Type B pancreatic cell (in vitro differentiated cells): ENCODE results near the gene GNGT1. TPM values are rescaled to one million over a fixed set of nuclear protein-coding genes. Genes with fewer than 3 reads are reported as not detected.
A peak's percentile ranks its signal among the peaks of the same experiment; 100 is the strongest.

Experiments used
- DNase-seq: peaks from one replicate; pipeline ENCODE4 v3.0.0; 2021; ENCODE audit warnings: mixed read lengths; ENCODE audit not compliant: unreplicated experiment; ENCODE audit errors: extremely low spot score
- H3K27ac Mint-ChIP-seq: 2 replicates; pipeline ENCODE4 v1.8.0; 2021; ENCODE audit warnings: mild to moderate bottlenecking, mixed read lengths
- H3K27me3 Mint-ChIP-seq: 2 replicates; pipeline ENCODE4 v1.8.0; 2021; ENCODE audit warnings: mixed read lengths
- H3K36me3 Mint-ChIP-seq: 2 replicates; pipeline ENCODE4 v1.8.0; 2021; ENCODE audit warnings: mixed read lengths
- H3K4me1 Mint-ChIP-seq: one replicate; pipeline ENCODE4 v1.8.0; 2021; ENCODE audit warnings: mixed read lengths; ENCODE audit not compliant: unreplicated experiment
- H3K4me3 Mint-ChIP-seq: 2 replicates; pipeline ENCODE4 v1.8.0; 2021; ENCODE audit warnings: mild to moderate bottlenecking, mixed read lengths
- H3K9me3 Mint-ChIP-seq: 2 replicates; pipeline ENCODE4 v1.8.0; 2021; ENCODE audit warnings: mixed read lengths
- total RNA-seq: library from RNA; stranded (reverse); gene quantifications from 2 replicates; pipeline ENCODE4 v1.2.1, GENCODE V29; 2021; ENCODE audit warnings: low replicate concordance
- TF ChIP-seq, protein P1 (sequence below): fragments of 200-600 bp; sonication (generic); conservative IDR thresholded peaks from 2 replicates; pipeline ENCODE4 v1.5.0; 2021; ENCODE audit warnings: antibody characterized with exemption, mild to moderate bottlenecking

The GNGT1 gene
- total RNA-seq, 1 donor from 2014 or later = not detected

DNA sequence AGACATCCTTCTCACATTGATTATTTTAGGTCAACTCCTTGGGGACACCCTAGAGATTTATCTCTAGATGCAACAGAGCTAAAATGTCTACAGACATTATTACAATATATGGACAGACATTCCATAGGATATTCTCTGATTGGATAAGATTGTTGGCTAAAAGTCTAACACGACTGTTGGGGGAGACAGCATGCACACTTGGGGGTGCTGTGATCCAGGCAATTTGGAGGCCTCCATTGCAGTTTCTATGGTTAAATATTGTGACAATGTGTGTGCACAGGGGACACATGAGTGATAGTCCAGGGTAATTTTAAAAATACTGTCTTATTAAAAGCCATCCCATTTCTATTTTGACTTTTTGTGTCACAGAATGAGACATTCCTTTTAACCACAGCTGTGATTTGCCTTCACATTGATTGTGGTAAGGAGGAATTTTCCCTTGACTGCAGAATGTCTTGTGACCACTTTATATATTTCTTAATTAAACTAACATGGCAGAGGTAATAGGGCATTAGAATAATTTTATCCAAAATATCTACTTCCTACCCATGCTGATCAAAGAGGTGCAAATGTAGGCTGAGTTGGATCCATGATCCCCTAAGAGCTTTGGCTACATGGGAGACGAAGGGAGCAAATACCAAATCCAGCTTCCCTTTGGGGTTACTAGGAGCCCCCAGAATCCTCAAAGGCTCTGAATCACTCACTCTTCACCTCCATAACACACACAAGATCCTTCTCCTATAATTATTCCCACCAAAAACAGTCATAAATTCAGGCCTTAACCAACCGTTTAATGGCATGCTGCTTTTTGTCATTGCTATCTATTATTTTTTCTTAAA lies 23.1 kb upstream of the GNGT1 start:
- Mint-ChIP-seq H3K9me3 (no peaks in the 10 kb centered on the region), H3K36me3 (no peaks in the 10 kb centered on the region), H3K27me3 (peaks cover 25% of the 10 kb centered on the region), H3K27ac (no peak overlapping the region), H3K4me3 (no peak overlapping the region), H3K4me1 (no peaks in the 10 kb centered on the region)
- TF ChIP-seq, protein P1, sequence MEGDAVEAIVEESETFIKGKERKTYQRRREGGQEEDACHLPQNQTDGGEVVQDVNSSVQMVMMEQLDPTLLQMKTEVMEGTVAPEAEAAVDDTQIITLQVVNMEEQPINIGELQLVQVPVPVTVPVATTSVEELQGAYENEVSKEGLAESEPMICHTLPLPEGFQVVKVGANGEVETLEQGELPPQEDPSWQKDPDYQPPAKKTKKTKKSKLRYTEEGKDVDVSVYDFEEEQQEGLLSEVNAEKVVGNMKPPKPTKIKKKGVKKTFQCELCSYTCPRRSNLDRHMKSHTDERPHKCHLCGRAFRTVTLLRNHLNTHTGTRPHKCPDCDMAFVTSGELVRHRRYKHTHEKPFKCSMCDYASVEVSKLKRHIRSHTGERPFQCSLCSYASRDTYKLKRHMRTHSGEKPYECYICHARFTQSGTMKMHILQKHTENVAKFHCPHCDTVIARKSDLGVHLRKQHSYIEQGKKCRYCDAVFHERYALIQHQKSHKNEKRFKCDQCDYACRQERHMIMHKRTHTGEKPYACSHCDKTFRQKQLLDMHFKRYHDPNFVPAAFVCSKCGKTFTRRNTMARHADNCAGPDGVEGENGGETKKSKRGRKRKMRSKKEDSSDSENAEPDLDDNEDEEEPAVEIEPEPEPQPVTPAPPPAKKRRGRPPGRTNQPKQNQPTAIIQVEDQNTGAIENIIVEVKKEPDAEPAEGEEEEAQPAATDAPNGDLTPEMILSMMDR = no peak
- no peak for DNase-seq

DNA sequence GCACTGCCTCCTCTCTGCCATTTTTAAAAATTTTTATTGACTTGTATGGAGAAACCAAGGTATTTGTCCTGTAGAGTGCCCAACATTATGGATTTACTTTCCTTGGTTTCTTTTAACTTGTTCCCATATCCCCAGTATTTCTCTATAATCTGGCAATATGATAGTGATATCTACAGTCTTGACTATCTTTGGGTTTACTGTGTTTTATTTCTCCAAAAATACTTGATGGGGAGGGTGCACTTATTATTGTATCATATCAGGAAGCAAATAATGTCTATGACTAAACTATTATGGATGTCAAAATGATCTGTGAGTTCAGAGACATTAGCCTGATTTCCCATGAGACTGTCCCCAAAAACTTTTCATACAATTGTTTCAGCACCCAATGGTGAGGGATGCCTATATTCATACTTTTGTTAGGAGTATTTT lies 22.4 kb upstream of the GNGT1 start:
- Mint-ChIP-seq H3K9me3 (no peaks in the 10 kb centered on the region), H3K4me3 (no peak overlapping the region), H3K36me3 (no peaks in the 10 kb centered on the region), H3K4me1 (no peaks in the 10 kb centered on the region), H3K27me3 (peaks cover 31% of the 10 kb centered on the region), H3K27ac (no peak overlapping the region)
- TF ChIP-seq, protein P1 = no peak
- no peak for DNase-seq

DNA sequence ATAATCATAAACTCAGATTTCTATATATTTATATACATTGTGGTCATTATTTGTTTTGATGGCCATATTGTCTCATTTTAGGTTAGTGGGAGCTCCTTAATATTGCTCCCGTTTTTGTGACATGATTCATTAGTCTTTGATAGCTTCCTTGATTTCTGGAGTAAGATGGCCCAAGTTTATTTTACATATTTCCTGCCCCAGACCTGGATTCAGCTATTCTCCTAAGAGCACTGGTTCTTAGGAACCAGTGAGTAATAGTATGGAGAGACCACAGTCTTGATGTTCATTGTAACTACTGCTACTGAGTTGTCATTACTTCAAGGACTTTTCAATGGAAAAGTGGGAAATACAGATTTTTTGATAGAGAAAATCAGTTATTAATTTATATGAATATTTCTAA lies 21.8 kb upstream of the GNGT1 start:
- H3K27me3 Mint-ChIP-seq = peaks cover 37% of the 10 kb centered on the region
- no peaks in the 10 kb centered on the region for H3K9me3 Mint-ChIP-seq
- no peak for DNase-seq
- TF ChIP-seq, protein P1 = no peak
- no peak overlapping the region for H3K4me3 Mint-ChIP-seq
- H3K36me3 Mint-ChIP-seq = no peaks in the 10 kb centered on the region
- no peak overlapping the region for H3K27ac Mint-ChIP-seq
- H3K4me1 Mint-ChIP-seq = no peaks in the 10 kb centered on the region

DNA sequence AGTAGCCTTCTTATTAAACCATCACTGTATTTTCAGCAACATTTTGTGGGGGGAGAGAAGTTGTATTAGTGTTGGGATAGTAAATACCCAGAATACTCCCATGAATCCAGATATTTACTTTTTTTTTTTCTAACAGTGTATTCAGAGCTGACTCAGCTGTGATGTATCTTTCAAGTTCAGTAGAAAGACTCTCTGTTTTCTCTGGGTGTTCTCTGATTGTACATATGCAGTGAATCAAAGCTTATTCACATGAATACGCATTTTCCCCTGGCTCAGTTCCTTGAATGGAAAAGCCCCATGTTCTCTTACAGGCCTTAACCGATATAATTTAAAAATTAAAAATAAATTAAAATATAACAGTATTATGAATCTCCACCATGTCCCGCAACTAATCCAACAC lies 17.1 kb upstream of the GNGT1 start:
- DNase-seq = no peak
- TF ChIP-seq, protein P1 = no peak
- Mint-ChIP-seq H3K4me3 (peak overlapping the region; percentile 97), H3K4me1 (peaks cover 10% of the 10 kb centered on the region), H3K36me3 (no peaks in the 10 kb centered on the region), H3K9me3 (no peaks in the 10 kb centered on the region), H3K27me3 (peaks cover 65% of the 10 kb centered on the region), H3K27ac (no peak overlapping the region)

DNA sequence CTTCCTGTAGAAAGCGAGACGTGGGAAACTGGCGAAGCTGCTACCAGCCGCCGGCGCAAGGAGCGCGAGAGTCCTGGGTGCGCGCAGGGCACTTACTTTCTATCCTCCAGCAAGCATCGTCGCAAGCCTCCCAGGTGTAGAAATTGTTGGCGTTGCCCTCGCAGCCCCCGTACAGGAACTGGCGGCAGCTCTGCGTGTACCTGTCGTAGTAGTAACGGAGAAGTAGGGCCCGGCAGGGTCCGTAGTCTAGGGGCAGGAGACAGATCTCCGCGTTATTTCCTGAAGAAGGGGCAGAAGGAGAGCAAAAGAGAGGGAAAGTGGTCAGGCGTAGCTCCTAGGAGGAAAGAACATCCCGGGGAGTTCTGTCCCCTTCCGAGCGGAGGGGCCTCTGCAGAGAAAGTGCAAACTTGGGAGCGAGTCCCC lies 16.3 kb upstream of the GNGT1 start:
- Mint-ChIP-seq H3K27ac (peak overlapping the region; percentile 50), H3K27me3 (peaks cover 67% of the 10 kb centered on the region), H3K4me3 (peak overlapping the region; percentile 97), H3K9me3 (no peaks in the 10 kb centered on the region), H3K36me3 (no peaks in the 10 kb centered on the region), H3K4me1 (peaks cover 10% of the 10 kb centered on the region)
- DNase-seq = no peak
- TF ChIP-seq, protein P1 = no peak
